ENCODE results near the gene CASK.

- TF ChIP-seq, protein P1, sequence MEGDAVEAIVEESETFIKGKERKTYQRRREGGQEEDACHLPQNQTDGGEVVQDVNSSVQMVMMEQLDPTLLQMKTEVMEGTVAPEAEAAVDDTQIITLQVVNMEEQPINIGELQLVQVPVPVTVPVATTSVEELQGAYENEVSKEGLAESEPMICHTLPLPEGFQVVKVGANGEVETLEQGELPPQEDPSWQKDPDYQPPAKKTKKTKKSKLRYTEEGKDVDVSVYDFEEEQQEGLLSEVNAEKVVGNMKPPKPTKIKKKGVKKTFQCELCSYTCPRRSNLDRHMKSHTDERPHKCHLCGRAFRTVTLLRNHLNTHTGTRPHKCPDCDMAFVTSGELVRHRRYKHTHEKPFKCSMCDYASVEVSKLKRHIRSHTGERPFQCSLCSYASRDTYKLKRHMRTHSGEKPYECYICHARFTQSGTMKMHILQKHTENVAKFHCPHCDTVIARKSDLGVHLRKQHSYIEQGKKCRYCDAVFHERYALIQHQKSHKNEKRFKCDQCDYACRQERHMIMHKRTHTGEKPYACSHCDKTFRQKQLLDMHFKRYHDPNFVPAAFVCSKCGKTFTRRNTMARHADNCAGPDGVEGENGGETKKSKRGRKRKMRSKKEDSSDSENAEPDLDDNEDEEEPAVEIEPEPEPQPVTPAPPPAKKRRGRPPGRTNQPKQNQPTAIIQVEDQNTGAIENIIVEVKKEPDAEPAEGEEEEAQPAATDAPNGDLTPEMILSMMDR (IDR thresholded peaks at IDR 0.05) = no peak
- TF ChIP-seq POLR2A (IDR thresholded peaks at IDR 0.05) = no peak
These were observed 257.7 kb downstream of the CASK start for GRCh38 chrX:41665686-41666085.
